Measurements from ENCODE around the gene MTMR3. TPM values are rescaled to one million over a fixed set of nuclear protein-coding genes. Genes with fewer than 3 reads are reported as not detected.

The MTMR3 gene
- total RNA-seq, 1 experiment from 2014 or later, result 16.7 TPM

GRCh38 chr22:29983296-29983917 lies 100.4 kb downstream of the MTMR3 start:
- Histone ChIP-seq H3K36me3 (replicated peaks; ENCODE audit: control insufficient read depth, insufficient read depth, low read length) (no peaks in the 10 kb centered on the region; the same call in 1 of the 2 replicates), H3K4me3 (ENCODE audit: insufficient read depth, low read depth, low read length) (no peak overlapping the region), H3K27me3 (ENCODE audit: control insufficient read depth, insufficient read depth, low read length) (no peaks in the 10 kb centered on the region)
- DNase-seq, result no peak

- Histone ChIP-seq H3K4me3 (ENCODE audit: insufficient read depth, low read depth, low read length) (no peak overlapping the region), H3K36me3 (replicated peaks; ENCODE audit: control insufficient read depth, insufficient read depth, low read length) (no peaks in the 10 kb centered on the region; the same call in 1 of the 2 replicates), H3K27me3 (ENCODE audit: control insufficient read depth, insufficient read depth, low read length) (no peaks in the 10 kb centered on the region)
- no peak for DNase-seq
Observed at GRCh38 chr22:29985912-29986311, 102.9 kb downstream of the MTMR3 start.

DNA sequence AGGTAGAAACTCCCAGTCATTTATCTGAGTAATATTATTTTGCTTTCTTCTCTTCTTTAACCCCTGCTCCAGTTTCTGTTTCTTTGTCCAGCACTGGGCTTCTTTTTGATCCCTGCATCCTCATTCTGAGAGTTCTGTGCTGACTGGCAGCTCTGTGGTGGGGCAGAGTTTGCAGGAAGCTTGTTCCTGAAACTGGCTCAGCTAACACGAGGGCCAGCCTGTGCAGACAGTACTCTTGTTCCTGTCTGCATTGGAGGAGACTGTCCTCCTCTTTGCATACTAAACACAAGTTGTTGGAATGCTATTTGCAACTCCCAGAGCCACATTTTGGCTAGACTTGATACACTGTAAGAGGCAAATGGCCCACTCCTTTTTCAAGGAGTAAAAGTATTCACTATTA lies 104.2 kb downstream of the MTMR3 start:
- Histone ChIP-seq H3K4me3 (ENCODE audit: insufficient read depth, low read depth, low read length) (no peak overlapping the region), H3K36me3 (replicated peaks; ENCODE audit: control insufficient read depth, insufficient read depth, low read length) (no peaks in the 10 kb centered on the region; the same call in 1 of the 2 replicates), H3K27me3 (ENCODE audit: control insufficient read depth, insufficient read depth, low read length) (no peaks in the 10 kb centered on the region)
- no peak for DNase-seq

- no peaks in the 10 kb centered on the region for H3K27me3 ChIP-seq (ENCODE audit: control insufficient read depth, insufficient read depth, low read length)
- no peak overlapping the region for H3K4me3 ChIP-seq (ENCODE audit: insufficient read depth, low read depth, low read length)
- no peaks in the 10 kb centered on the region for H3K36me3 ChIP-seq (replicated peaks; ENCODE audit: control insufficient read depth, insufficient read depth, low read length)
- no peak for DNase-seq
Observed at GRCh38 chr22:29988719-29989118, 105.7 kb downstream of the MTMR3 start.

DNA sequence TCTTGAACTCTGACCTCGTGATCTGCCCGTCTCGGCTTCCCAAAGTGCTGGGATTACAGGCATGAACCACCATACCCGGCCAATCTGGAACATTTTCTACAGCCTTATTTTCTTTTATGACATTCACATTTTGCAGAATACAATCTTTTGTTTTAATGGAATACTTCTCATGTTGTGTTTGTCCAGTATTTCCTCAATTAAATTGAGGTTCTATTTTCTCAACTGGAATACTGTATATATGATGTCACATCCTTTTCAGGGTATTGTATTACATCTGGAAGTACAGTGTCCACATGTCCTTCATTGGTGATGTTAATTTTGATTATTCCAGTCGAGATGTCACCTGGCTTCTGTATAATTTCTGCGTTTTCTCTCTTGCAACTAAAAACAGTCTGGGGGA lies 106.5 kb downstream of the MTMR3 start:
- H3K36me3 ChIP-seq (replicated peaks; ENCODE audit: control insufficient read depth, insufficient read depth, low read length), result no peaks in the 10 kb centered on the region
- no peak overlapping the region for H3K4me3 ChIP-seq (ENCODE audit: insufficient read depth, low read depth, low read length)
- H3K27me3 ChIP-seq (ENCODE audit: control insufficient read depth, insufficient read depth, low read length), result no peaks in the 10 kb centered on the region
- DNase-seq, result no peak

- Histone ChIP-seq H3K36me3 (replicated peaks; ENCODE audit: control insufficient read depth, insufficient read depth, low read length) (no peaks in the 10 kb centered on the region), H3K4me3 (ENCODE audit: insufficient read depth, low read depth, low read length) (no peak overlapping the region), H3K27me3 (ENCODE audit: control insufficient read depth, insufficient read depth, low read length) (no peaks in the 10 kb centered on the region)
- DNase-seq, result no peak
Observed at GRCh38 chr22:29992341-29993275, 109.6 kb downstream of the MTMR3 start.

- Histone ChIP-seq H3K27me3 (ENCODE audit: control insufficient read depth, insufficient read depth, low read length) (no peaks in the 10 kb centered on the region), H3K36me3 (replicated peaks; ENCODE audit: control insufficient read depth, insufficient read depth, low read length) (no peaks in the 10 kb centered on the region; the same call in 1 of the 2 replicates), H3K4me3 (ENCODE audit: insufficient read depth, low read depth, low read length) (no peak overlapping the region)
- no peak for DNase-seq
Observed at GRCh38 chr22:29994027-29994715, 111.2 kb downstream of the MTMR3 start.

GRCh38 chr22:29994943-29995342 lies 112.0 kb downstream of the MTMR3 start:
- DNase-seq, result no peak
- H3K36me3 ChIP-seq (replicated peaks; ENCODE audit: control insufficient read depth, insufficient read depth, low read length), result no peaks in the 10 kb centered on the region; the same call in 1 of the 2 replicates

GRCh38 chr22:29997107-29997506 lies 114.1 kb downstream of the MTMR3 start:
- Histone ChIP-seq H3K4me3 (ENCODE audit: insufficient read depth, low read depth, low read length) (no peak overlapping the region), H3K27me3 (ENCODE audit: control insufficient read depth, insufficient read depth, low read length) (no peaks in the 10 kb centered on the region)
- DNase-seq, result no peak

More at GRCh38 chr22:29994943-29995342, 112.0 kb downstream of the MTMR3 start:
- Histone ChIP-seq H3K27me3 (ENCODE audit: control insufficient read depth, insufficient read depth, low read length) (no peaks in the 10 kb centered on the region), H3K4me3 (ENCODE audit: insufficient read depth, low read depth, low read length) (no peak overlapping the region)

DNA sequence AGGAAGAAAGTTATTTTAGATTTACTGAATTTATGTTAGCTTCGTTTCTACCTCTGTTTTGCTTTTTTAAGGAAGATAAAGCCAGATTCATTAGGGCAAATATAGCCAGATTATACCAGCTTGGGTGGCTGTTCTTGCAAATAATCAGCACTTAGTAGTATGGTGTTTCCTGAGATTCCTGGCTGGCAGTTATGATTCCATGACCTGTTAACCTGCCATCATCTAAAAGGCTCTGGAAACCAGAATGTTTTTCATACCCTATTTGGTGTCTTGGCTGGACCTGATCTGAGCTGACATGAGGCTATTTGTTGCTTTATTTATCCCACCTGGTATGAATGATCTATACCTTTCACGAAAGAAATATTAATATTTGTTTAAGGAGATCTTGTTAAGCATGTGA lies 114.5 kb downstream of the MTMR3 start:
- Histone ChIP-seq H3K27me3 (ENCODE audit: control insufficient read depth, insufficient read depth, low read length) (no peaks in the 10 kb centered on the region), H3K36me3 (replicated peaks; ENCODE audit: control insufficient read depth, insufficient read depth, low read length) (no peaks in the 10 kb centered on the region; the same call in 1 of the 2 replicates), H3K4me3 (ENCODE audit: insufficient read depth, low read depth, low read length) (no peak overlapping the region)
- DNase-seq, result no peak

More at GRCh38 chr22:29997107-29997506, 114.1 kb downstream of the MTMR3 start:
- no peaks in the 10 kb centered on the region; the same call in 1 of the 2 replicates for H3K36me3 ChIP-seq (replicated peaks; ENCODE audit: control insufficient read depth, insufficient read depth, low read length)

GRCh38 chr22:29998627-29999384 lies 115.8 kb downstream of the MTMR3 start:
- H3K36me3 ChIP-seq (replicated peaks; ENCODE audit: control insufficient read depth, insufficient read depth, low read length), result no peaks in the 10 kb centered on the region; the same call in none of the 2 replicates
- no peak overlapping the region for H3K4me3 ChIP-seq (ENCODE audit: insufficient read depth, low read depth, low read length)
- no peaks in the 10 kb centered on the region for H3K27me3 ChIP-seq (ENCODE audit: control insufficient read depth, insufficient read depth, low read length)
- DNase-seq, result no peak

DNA sequence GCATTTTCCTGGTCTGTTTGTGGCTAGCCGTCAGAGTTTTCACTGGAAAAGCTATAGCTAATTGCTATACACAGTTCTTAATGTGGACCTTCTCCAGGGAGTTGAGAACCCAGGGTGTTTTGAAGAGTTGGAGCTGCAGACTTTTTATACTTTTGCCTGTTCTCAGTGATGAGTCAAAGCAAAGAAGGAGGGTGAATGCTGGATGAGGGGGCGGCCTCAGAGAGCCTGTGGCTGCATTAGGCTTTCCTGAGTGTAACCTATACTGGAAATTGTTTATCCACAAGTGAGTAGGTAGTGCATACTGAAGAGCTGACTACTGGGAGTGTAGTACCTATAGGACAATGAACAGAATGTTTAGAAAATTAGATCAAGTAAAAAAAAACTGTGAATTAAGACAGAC lies 117.6 kb downstream of the MTMR3 start:
- Histone ChIP-seq H3K36me3 (replicated peaks; ENCODE audit: control insufficient read depth, insufficient read depth, low read length) (no peaks in the 10 kb centered on the region; the same call in none of the 2 replicates), H3K4me3 (ENCODE audit: insufficient read depth, low read depth, low read length) (no peak overlapping the region), H3K27me3 (ENCODE audit: control insufficient read depth, insufficient read depth, low read length) (no peaks in the 10 kb centered on the region)
- DNase-seq, result no peak

DNA sequence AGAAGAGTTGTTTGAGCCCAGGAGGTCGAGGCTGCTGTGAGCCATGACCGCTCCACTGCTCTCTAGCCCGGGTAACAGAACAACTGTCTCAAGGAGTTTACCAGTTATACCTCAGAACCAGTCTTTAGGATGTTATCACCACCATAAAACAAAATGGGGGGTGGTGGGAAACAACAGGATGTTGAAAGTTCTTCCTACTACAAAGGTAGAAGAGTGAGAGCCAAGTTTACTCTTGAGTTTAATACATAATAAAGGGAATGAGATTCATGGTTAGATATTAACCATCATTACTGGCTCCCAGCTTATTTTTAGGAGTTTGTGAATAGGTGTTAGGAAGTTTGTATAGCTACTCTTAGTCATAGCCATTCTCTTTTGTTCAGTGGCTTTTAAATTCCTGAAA lies 118.5 kb downstream of the MTMR3 start:
- Histone ChIP-seq H3K27me3 (ENCODE audit: control insufficient read depth, insufficient read depth, low read length) (no peaks in the 10 kb centered on the region), H3K4me3 (ENCODE audit: insufficient read depth, low read depth, low read length) (no peak overlapping the region), H3K36me3 (replicated peaks; ENCODE audit: control insufficient read depth, insufficient read depth, low read length) (no peaks in the 10 kb centered on the region; the same call in none of the 2 replicates)
- no peak for DNase-seq
